ENCODE results near the gene COBLL1.

DNA sequence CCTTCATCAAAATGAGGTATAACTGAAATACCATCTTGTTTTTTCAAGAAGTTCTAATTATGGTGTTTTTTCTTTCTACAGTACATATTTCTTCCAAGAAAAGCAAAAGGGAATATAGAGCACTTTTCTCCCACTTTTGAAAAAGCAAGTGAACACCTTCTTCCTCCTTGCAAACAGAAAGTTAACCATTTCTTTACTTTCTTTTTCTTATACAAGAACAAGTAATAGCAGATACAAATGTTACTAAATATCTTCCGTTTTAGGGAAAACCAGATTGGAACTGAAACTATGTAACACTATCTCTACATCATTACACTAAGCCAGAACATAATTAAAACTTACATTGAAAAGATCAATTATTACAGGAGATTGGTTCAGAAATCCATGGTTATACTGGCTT is 44.0 kb downstream of the COBLL1 start:
- TF ChIP-seq, protein P1, sequence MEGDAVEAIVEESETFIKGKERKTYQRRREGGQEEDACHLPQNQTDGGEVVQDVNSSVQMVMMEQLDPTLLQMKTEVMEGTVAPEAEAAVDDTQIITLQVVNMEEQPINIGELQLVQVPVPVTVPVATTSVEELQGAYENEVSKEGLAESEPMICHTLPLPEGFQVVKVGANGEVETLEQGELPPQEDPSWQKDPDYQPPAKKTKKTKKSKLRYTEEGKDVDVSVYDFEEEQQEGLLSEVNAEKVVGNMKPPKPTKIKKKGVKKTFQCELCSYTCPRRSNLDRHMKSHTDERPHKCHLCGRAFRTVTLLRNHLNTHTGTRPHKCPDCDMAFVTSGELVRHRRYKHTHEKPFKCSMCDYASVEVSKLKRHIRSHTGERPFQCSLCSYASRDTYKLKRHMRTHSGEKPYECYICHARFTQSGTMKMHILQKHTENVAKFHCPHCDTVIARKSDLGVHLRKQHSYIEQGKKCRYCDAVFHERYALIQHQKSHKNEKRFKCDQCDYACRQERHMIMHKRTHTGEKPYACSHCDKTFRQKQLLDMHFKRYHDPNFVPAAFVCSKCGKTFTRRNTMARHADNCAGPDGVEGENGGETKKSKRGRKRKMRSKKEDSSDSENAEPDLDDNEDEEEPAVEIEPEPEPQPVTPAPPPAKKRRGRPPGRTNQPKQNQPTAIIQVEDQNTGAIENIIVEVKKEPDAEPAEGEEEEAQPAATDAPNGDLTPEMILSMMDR (IDR thresholded peaks at IDR 0.05) = no peak
- no peak for TF ChIP-seq POLR2AphosphoS5 (IDR thresholded peaks at IDR 0.05; ENCODE audit: low read depth, low read length)
- no peak for TF ChIP-seq SIN3A (IDR thresholded peaks at IDR 0.05; ENCODE audit: borderline replicate concordance, insufficient read depth, low read depth, low read length)

Measured in Panc1 (cell line).